ENCODE measurements around the gene AGAP6.

DNA sequence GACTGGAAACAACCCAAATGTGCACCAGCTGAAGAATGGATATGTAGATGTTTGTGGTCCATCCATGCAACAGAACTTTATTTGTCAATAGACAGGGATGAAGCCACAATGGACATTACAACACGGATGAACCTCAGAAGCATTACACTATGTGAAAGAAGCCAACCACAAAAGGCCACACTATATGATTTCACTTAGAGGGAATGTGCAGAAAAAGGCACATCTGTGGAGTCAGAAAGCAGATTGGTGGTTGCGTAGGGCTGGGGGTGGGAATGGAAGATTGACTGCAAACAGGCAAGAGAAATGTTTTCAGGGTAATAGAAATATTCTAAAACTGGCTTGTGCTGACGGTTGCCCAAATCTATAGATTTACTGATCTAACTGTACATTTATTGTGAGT lies 45.3 kb downstream of the AGAP6 start:
- TF ChIP-seq POLR2A (IDR thresholded peaks at IDR 0.05; ENCODE audit: low read depth, low read length) (no peak), POLR2AphosphoS5 (IDR thresholded peaks at IDR 0.05; ENCODE audit: low read depth, low read length) (no peak)

All from GM12892 (cell line).